Spleen (tissue), 11 donors: ENCODE data around the gene DNAH10. TPM values are rescaled to one million over a fixed set of nuclear protein-coding genes. Genes with fewer than 3 reads are reported as not detected.

Source experiments
- DNase-seq: peaks from one replicate; pipeline ENCODE4 v3.0.0-alpha.2; 2020
- H3K27ac ChIP-seq, 8 donors: fragments of 200-600 bp; sonication (generic) in 7 of 8; 1 replicate in 4 of 8; 2 replicates in 4 of 8; pipeline versions ENCODE4 v1.5.0 to v1.8.0; 2016 to 2021; ENCODE audit warnings: inconsistent platforms in 4 of 8, mild to moderate bottlenecking in 4 of 8, moderate library complexity in 1 of 8
- H3K27me3 ChIP-seq, 7 donors: fragments of 200-600 bp; sonication (generic) in 6 of 7; replicated peaks in 1 of 7; 1 replicate in 4 of 7; 2 replicates in 3 of 7; pipeline versions ENCODE4 v1.5.0 to v1.8.0; 2016 to 2021; ENCODE audit warnings: inconsistent platforms in 3 of 7, mild to moderate bottlenecking in 1 of 7
- H3K36me3 ChIP-seq, 6 donors: fragments of 200-600 bp; sonication (generic) in 5 of 6; 1 replicate in 4 of 6; 2 replicates in 2 of 6; pipeline versions ENCODE4 v1.5.0 to v1.8.0; 2016 to 2021; ENCODE audit warnings: inconsistent platforms in 2 of 6
- H3K4me1 ChIP-seq, 6 donors: fragments of 200-600 bp; sonication (generic) in 5 of 6; 1 replicate in 3 of 6; 2 replicates in 3 of 6; pipeline versions ENCODE4 v1.5.0 to v1.8.0; 2016 to 2021; ENCODE audit warnings: inconsistent platforms in 3 of 6
- H3K4me3 ChIP-seq, 8 donors: fragments of 200-600 bp; sonication (generic) in 7 of 8; 1 replicate in 4 of 8; 2 replicates in 4 of 8; pipeline versions ENCODE4 v1.5.0 to v1.8.0; 2016 to 2021; ENCODE audit warnings: inconsistent platforms in 4 of 8, mild to moderate bottlenecking in 4 of 8, moderate library complexity in 2 of 8
- H3K9me3 ChIP-seq, 8 donors: fragments of 200-600 bp; sonication (generic) in 7 of 8; 1 replicate in 4 of 8; 2 replicates in 4 of 8; pipeline versions ENCODE4 v1.5.0 to v1.8.0; 2016 to 2021; ENCODE audit warnings: inconsistent platforms in 4 of 8
- POLR2A ChIP-seq, 3 donors: fragments of 450-650 bp; IDR thresholded peaks; one replicate each; pipeline ENCODE4 v1.5.1; 2017; ENCODE audit warnings: antibody characterized with exemption in 3 of 3, mild to moderate bottlenecking in 1 of 3
- POLR2AphosphoS5 ChIP-seq, 3 donors: sonication (generic); formaldehyde crosslinking; IDR thresholded peaks; one replicate each; pipeline ENCODE4 v1.5.1; 2017; ENCODE audit warnings: antibody characterized with exemption in 3 of 3
- WGBS, 5 donors: extraction: QIAGEN DNeasy Blood & Tissue Kit in 3 of 5; methylation state at CpG; one replicate each; pipeline versions ENCODE4 v1.1.5 to v1.1.7; 2013 to 2018; 5-methylcytosine and 5-hydroxymethylcytosine counted together
- intact Hi-C: fragments of 100-400 bp; cut with DNase I; formaldehyde crosslinking; loops from one replicate; pipeline ENCODE4 v1.15.0; 2023; ENCODE audit warnings: low total_unique reads
- polyA plus RNA-seq, 3 donors: library from polyadenylated mRNA; stranded (reverse); fragments of 200-250 nt; gene quantifications; one replicate each; pipeline ENCODE4 v1.2.1, GENCODE V29; 2013
- total RNA-seq, 7 donors: library from RNA; depleted of rRNA in 3 of 7; stranded (reverse); fragments of >200 nt in 3 of 7; fragmentation: NEBNext Ultra II Directional in 4 of 7; extraction: Animal tissue kit (Norgen Biotek cat#: 25700) in 4 of 7; gene quantifications; one replicate each; pipeline versions ENCODE4 v1.1.0 to v1.2.1, GENCODE V29; 2016 to 2021
- TF ChIP-seq, protein P1 (sequence below), 11 experiments: fragments of 200-600 bp in 7 of 11; fragments of 450-650 bp in 4 of 11; sonication (generic) in 4 of 11; IDR thresholded peaks in 8 of 11; conservative IDR thresholded peaks in 3 of 11; 1 replicate in 7 of 11; 2 replicates in 4 of 11; pipeline versions ENCODE4 v1.4.0 to v1.8.0; 2016 to 2021; ENCODE audit warnings: antibody characterized with exemption in 11 of 11, inconsistent platforms in 4 of 11, mild to moderate bottlenecking in 1 of 11
- donor health status: healthy with polysubstance abuse.
- donor health status: DM: no; HTN: no; CAD: no; lungs with moderate emphysema.
- donor health status: DM: no; HTN: no; CAD: no.
- donor health status: Bipolar disorder and iron deficiency.
- donor health status: healthy.
- donor health status: DM: no; HTN: no; CAD: no.
- donor health status: DM: yes; HTN: yes; CAD: no.

DNAH10 gene
- total and polyA plus RNA-seq, 10 donors, result 0.23 to 2.2 (median 0.43) TPM; not detected in 1

- H3K9me3 ChIP-seq, result no peaks in the 10 kb centered on the region
- intact Hi-C loops, result no loop called here
- H3K4me1 ChIP-seq, result peaks cover 4 to 19% (median 15%) of the 10 kb centered on the region in 6 donors
- TF ChIP-seq POLR2A (IDR thresholded peaks at IDR 0.05) (no peak), POLR2AphosphoS5 (IDR thresholded peaks at IDR 0.05) (no peak)
- TF ChIP-seq, protein P1, sequence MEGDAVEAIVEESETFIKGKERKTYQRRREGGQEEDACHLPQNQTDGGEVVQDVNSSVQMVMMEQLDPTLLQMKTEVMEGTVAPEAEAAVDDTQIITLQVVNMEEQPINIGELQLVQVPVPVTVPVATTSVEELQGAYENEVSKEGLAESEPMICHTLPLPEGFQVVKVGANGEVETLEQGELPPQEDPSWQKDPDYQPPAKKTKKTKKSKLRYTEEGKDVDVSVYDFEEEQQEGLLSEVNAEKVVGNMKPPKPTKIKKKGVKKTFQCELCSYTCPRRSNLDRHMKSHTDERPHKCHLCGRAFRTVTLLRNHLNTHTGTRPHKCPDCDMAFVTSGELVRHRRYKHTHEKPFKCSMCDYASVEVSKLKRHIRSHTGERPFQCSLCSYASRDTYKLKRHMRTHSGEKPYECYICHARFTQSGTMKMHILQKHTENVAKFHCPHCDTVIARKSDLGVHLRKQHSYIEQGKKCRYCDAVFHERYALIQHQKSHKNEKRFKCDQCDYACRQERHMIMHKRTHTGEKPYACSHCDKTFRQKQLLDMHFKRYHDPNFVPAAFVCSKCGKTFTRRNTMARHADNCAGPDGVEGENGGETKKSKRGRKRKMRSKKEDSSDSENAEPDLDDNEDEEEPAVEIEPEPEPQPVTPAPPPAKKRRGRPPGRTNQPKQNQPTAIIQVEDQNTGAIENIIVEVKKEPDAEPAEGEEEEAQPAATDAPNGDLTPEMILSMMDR (IDR thresholded peaks at IDR 0.05 in 8 of 11, conservative IDR thresholded peaks at IDR 0.05 in 3 of 11), result no peak
- WGBS, 5 donors, result 95 to 98% (median 96%) methylated on average over 11 of the region's 11 CpGs
- peaks cover 0 to 49% (median 21%) of the 10 kb centered on the region in 6 donors for H3K36me3 ChIP-seq
- H3K4me3 ChIP-seq, result no peak overlapping the region
- H3K27ac ChIP-seq, result no peak overlapping the region
- DNase-seq, result no peak
- peaks cover 0 to 21% (median 11%) of the 10 kb centered on the region in 7 donors for H3K27me3 ChIP-seq
Observed at GRCh38 chr12:123760267-123760938, 1.7 kb upstream of the DNAH10 start.

GRCh38 chr12:123762715-123763052 lies 583 bp downstream of the DNAH10 start:
- intact Hi-C loops, result no loop called here
- H3K36me3 ChIP-seq, result peaks cover 0 to 27% (median 11%) of the 10 kb centered on the region in 6 donors

DNA sequence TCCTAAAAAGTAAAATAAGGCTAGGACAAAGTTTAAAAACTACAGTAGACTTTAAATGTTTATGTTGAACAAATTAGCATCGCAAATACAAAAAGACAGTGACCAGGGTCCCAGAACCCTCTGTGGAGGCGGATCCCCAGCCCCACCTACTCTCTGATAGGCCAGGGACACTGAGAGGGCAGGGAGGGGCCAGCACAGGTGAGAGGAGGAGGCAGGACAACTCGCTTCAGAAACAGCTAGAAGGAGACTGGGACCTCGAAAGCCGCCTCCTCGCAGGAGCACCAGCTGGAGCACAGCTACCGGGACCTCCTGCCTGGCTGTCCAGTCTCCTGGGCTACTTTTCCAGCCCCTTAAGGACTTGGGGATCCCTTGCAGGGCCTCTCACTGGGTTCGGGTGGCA lies 992 bp downstream of the DNAH10 start:
- DNase-seq, result no peak
- Histone ChIP-seq H3K27ac (no peak overlapping the region), H3K4me3 (peak overlapping the region in 1 of 8 donors; percentile 58), H3K27me3 (peaks cover 0 to 21% (median 11%) of the 10 kb centered on the region in 7 donors), H3K36me3 (peaks cover 0 to 23% (median 9%) of the 10 kb centered on the region in 6 donors), H3K9me3 (no peaks in the 10 kb centered on the region), H3K4me1 (peaks cover 4 to 30% (median 18%) of the 10 kb centered on the region in 6 donors)
- intact Hi-C loops, result no loop called here
- 81 to 85% (median 83%) methylated on average over 8 of the region's 8 CpGs for WGBS, 5 donors
- TF ChIP-seq POLR2A (IDR thresholded peaks at IDR 0.05) (no peak), POLR2AphosphoS5 (IDR thresholded peaks at IDR 0.05) (no peak)
- TF ChIP-seq, protein P1 (IDR thresholded peaks at IDR 0.05 in 8 of 11, conservative IDR thresholded peaks at IDR 0.05 in 3 of 11), result no peak

More at GRCh38 chr12:123762715-123763052, 583 bp downstream of the DNAH10 start:
- Histone ChIP-seq H3K4me1 (peaks cover 4 to 26% (median 16%) of the 10 kb centered on the region in 6 donors), H3K4me3 (peak overlapping the region; percentile 43 to 75 (median 58)), H3K27me3 (peaks cover 0 to 21% (median 11%) of the 10 kb centered on the region in 7 donors), H3K9me3 (no peaks in the 10 kb centered on the region), H3K27ac (peak overlapping the region in 1 of 8 donors; percentile 31)
- 36 to 44% (median 40%) methylated on average over 14 to 15 of the region's 15 CpGs for WGBS, 5 donors
- TF ChIP-seq POLR2AphosphoS5 (IDR thresholded peaks at IDR 0.05) (no peak), POLR2A (IDR thresholded peaks at IDR 0.05) (no peak)
- TF ChIP-seq, protein P1 (IDR thresholded peaks at IDR 0.05 in 8 of 11, conservative IDR thresholded peaks at IDR 0.05 in 3 of 11), result no peak
- DNase-seq, result no peak

DNA sequence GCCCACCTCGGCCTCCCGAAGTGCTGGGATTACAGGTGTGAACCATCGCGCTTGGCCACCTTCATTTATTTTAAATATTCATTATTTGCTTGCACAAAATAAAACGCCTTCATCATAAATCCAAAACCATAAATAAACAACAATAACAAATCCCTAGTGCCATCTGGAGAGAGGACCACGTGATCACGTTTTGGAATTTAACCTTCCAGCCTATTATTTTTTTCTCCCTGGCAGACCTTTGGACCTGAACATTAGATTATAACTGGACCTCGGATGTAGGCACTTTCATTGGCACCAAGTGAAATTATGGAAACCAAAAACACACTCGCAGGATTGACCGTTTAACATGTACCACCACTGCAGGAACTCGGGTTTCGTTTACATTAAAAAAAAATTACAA lies 2.0 kb downstream of the DNAH10 start:
- TF ChIP-seq POLR2AphosphoS5 (IDR thresholded peaks at IDR 0.05) (no peak), POLR2A (IDR thresholded peaks at IDR 0.05) (no peak)
- TF ChIP-seq, protein P1 (IDR thresholded peaks at IDR 0.05 in 8 of 11, conservative IDR thresholded peaks at IDR 0.05 in 3 of 11), result no peak
- no peak for DNase-seq
- Histone ChIP-seq H3K27ac (no peak overlapping the region), H3K4me1 (peaks cover 4 to 36% (median 18%) of the 10 kb centered on the region in 6 donors), H3K27me3 (peaks cover 0 to 21% (median 11%) of the 10 kb centered on the region in 7 donors), H3K9me3 (no peaks in the 10 kb centered on the region), H3K36me3 (peaks cover 0 to 13% (median 1%) of the 10 kb centered on the region in 6 donors), H3K4me3 (no peak overlapping the region)
- intact Hi-C loops, result no loop called here
- 87 to 91% (median 89%) methylated on average over 12 of the region's 12 CpGs for WGBS, 5 donors
